Nephron (organoid): ENCODE results near the gene SUSD1.
A peak's percentile ranks its signal among the peaks of the same experiment; 100 is the strongest.

Experiments used
- H3K27ac Mint-ChIP-seq, 3 experiments: 2 replicates each; pipeline ENCODE4 v1.8.0; 2020; ENCODE audit warnings: mixed read lengths in 3 of 3, mild to moderate bottlenecking in 2 of 3, moderate library complexity in 1 of 3
- H3K27me3 Mint-ChIP-seq: 2 replicates; pipeline ENCODE4 v1.8.0; 2021; ENCODE audit warnings: low read depth, mild to moderate bottlenecking, moderate library complexity, mixed read lengths
- H3K36me3 Mint-ChIP-seq: 2 replicates; pipeline ENCODE4 v1.8.0; 2020; ENCODE audit warnings: low read depth, mixed read lengths
- H3K4me1 Mint-ChIP-seq: 2 replicates; pipeline ENCODE4 v1.8.0; 2020; ENCODE audit warnings: mixed read lengths
- H3K4me3 Mint-ChIP-seq, 3 experiments: 2 replicates each; pipeline ENCODE4 v1.8.0; 2020; ENCODE audit warnings: mild to moderate bottlenecking in 3 of 3, mixed read lengths in 3 of 3, moderate library complexity in 2 of 3
- H3K9me3 Mint-ChIP-seq: 2 replicates; pipeline ENCODE4 v1.8.0; 2020; ENCODE audit warnings: mixed read lengths
- CTCF ChIP-seq, 3 experiments: fragments of 200-600 bp; sonication (generic); IDR thresholded peaks; one replicate each; pipeline ENCODE4 v1.5.0; 2021; ENCODE audit warnings: antibody characterized with exemption in 3 of 3; ENCODE audit not compliant: unreplicated experiment in 3 of 3

The SUSD1 gene

DNA sequence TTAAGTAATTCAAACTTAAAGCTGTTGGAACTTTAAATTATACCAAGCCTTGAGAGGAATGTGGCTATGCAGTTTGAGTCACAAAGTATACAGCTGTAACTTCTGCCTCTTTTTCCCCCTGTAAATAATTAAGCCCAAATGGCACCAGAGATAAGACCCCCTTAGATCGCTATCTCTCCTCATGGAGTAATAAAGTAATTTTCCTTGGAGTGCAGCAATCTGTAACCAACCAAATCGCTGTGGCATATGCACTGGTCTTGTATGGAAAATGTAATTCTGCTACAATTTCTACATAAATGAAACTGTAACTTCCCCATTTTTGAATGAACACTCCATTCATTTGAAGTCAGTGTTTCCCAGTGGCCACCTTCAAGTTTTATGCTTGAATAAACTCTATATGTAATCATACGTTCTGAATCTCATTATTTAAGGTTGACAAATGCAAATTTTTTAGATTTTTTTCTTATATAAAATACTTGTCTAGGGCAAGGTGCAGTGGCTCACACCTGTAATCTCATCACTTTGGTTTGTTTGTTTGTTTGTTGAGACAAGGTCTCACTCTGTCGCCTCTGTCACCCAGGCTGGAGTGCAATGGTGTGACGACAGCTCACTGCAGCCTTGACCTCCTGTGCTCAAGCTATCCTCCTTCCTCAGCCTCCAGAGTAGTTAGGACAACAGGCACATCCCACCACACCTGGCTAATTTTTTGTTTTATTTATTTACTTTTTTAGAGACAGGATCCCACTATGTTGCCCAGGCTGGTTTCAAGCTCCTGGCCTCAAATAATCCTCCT is 12.3 kb downstream of the SUSD1 start:
- Mint-ChIP-seq H3K27ac (peak overlapping the region; percentile 26 to 76 (median 41)), H3K36me3 (no peaks in the 10 kb centered on the region), H3K9me3 (no peaks in the 10 kb centered on the region), H3K27me3 (no peaks in the 10 kb centered on the region), H3K4me1 (peaks cover 31% of the 10 kb centered on the region), H3K4me3 (no peak overlapping the region)
- TF ChIP-seq CTCF (IDR thresholded peaks at IDR 0.05; ENCODE audit: unreplicated experiment in 3 of 3): no peak

DNA sequence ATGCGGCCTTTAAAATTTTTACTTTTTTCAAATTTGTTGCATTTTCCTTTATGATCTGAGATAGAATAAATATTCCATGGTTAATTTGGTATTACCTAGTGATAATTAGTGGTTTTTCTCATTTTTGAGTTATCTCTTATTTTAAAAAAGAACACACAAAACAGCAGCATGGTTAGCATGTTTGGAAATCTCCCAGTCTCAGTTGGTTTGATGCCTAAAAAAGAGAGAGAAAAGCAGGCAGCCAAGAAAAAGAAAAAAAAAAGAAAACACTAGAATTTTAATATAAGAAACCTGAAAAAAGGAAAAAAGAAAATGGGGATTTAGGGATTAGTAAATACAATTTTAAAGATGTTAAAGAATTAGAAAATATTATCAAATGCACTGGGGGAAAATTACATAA is 15.3 kb downstream of the SUSD1 start:
- H3K9me3 Mint-ChIP-seq: no peaks in the 10 kb centered on the region
- peak overlapping the region in 2 of 3 experiments; percentile 17 to 37 for H3K27ac Mint-ChIP-seq
- no peak for TF ChIP-seq CTCF (IDR thresholded peaks at IDR 0.05; ENCODE audit: unreplicated experiment in 3 of 3)
- no peak overlapping the region for H3K4me3 Mint-ChIP-seq
- H3K36me3 Mint-ChIP-seq: peaks cover 7% of the 10 kb centered on the region
- H3K27me3 Mint-ChIP-seq: no peaks in the 10 kb centered on the region
- H3K4me1 Mint-ChIP-seq: peaks cover 10% of the 10 kb centered on the region

GRCh38 chr9:112158656-112159367 is 16.3 kb downstream of the SUSD1 start:
- peak overlapping the region in 1 of 3 experiments; percentile 17 for H3K27ac Mint-ChIP-seq
- TF ChIP-seq CTCF (IDR thresholded peaks at IDR 0.05; ENCODE audit: unreplicated experiment in 3 of 3): no peak
- no peak overlapping the region for H3K4me3 Mint-ChIP-seq
- peaks cover 12% of the 10 kb centered on the region for H3K36me3 Mint-ChIP-seq
- H3K4me1 Mint-ChIP-seq: peaks cover 10% of the 10 kb centered on the region
- H3K27me3 Mint-ChIP-seq: no peaks in the 10 kb centered on the region
- H3K9me3 Mint-ChIP-seq: no peaks in the 10 kb centered on the region

- Mint-ChIP-seq H3K27ac (peak overlapping the region in 1 of 3 experiments; percentile 8), H3K27me3 (no peaks in the 10 kb centered on the region), H3K36me3 (peaks cover 15% of the 10 kb centered on the region), H3K9me3 (no peaks in the 10 kb centered on the region), H3K4me1 (peaks cover 10% of the 10 kb centered on the region), H3K4me3 (no peak overlapping the region)
- no peak for TF ChIP-seq CTCF (IDR thresholded peaks at IDR 0.05; ENCODE audit: unreplicated experiment in 3 of 3)
These were observed 17.1 kb downstream of the SUSD1 start for GRCh38 chr9:112157961-112158360.

DNA sequence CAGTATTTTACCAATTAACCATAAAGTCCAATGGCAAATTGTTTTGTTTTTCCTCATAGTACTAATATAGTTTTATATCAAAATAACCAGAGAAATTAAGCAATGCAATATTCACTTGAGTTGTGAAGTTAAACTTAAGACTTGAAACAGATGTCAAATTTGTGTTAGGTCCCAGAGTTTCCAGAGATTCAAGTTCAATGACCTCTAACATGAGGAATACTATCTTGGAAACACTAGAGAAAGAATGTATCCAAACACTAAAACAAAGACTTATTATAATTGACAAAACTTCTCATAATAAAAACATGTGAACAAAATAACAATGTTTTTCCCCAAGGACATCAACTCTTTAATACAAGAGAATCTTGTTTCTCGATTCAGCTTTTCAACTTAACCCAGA is 18.0 kb downstream of the SUSD1 start:
- no peaks in the 10 kb centered on the region for H3K27me3 Mint-ChIP-seq
- peaks cover 15% of the 10 kb centered on the region for H3K36me3 Mint-ChIP-seq
- H3K27ac Mint-ChIP-seq: peak overlapping the region in 1 of 3 experiments; percentile 7
- no peak for TF ChIP-seq CTCF (IDR thresholded peaks at IDR 0.05; ENCODE audit: unreplicated experiment in 3 of 3)
- H3K4me1 Mint-ChIP-seq: peaks cover 10% of the 10 kb centered on the region
- H3K4me3 Mint-ChIP-seq: no peak overlapping the region
- no peaks in the 10 kb centered on the region for H3K9me3 Mint-ChIP-seq
